GM12801 (cell line): ENCODE results near the gene ITIH2.

Source experiments
- CTCF ChIP-seq: IDR thresholded peaks from one replicate; pipeline ENCODE4 v1.5.1; 2011; ENCODE audit warnings: control low read depth; ENCODE audit not compliant: insufficient read length; ENCODE audit errors: extremely low read depth

ITIH2 gene, protein sequence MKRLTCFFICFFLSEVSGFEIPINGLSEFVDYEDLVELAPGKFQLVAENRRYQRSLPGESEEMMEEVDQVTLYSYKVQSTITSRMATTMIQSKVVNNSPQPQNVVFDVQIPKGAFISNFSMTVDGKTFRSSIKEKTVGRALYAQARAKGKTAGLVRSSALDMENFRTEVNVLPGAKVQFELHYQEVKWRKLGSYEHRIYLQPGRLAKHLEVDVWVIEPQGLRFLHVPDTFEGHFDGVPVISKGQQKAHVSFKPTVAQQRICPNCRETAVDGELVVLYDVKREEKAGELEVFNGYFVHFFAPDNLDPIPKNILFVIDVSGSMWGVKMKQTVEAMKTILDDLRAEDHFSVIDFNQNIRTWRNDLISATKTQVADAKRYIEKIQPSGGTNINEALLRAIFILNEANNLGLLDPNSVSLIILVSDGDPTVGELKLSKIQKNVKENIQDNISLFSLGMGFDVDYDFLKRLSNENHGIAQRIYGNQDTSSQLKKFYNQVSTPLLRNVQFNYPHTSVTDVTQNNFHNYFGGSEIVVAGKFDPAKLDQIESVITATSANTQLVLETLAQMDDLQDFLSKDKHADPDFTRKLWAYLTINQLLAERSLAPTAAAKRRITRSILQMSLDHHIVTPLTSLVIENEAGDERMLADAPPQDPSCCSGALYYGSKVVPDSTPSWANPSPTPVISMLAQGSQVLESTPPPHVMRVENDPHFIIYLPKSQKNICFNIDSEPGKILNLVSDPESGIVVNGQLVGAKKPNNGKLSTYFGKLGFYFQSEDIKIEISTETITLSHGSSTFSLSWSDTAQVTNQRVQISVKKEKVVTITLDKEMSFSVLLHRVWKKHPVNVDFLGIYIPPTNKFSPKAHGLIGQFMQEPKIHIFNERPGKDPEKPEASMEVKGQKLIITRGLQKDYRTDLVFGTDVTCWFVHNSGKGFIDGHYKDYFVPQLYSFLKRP

GRCh38 chr10:7703140-7703539, at the start of gene ITIH2:
Gene ITIH2 (plus strand): TSS chr10:7703316. CDS start chr10:7703435, 119 bp downstream.
- no peak for TF ChIP-seq CTCF

DNA sequence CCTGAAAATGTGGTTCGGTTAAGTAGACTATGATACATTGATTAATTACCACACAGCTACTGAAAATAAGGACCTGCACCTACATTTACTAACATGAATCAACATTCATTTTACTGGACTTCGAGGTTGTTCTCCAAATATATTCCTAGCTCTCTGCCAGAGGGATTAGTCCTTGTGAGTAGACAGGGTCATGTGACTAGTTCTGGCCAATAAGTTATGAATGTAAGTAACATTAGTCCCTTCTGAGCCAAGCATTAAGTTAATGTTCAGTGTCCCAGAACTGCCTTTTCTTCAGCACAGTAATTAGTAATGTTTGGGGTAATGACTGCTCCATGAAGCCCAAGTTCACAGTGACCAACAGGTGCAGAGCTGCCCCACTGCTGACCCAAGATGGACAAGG, 45.6 kb upstream of the ITIH2 start:
- TF ChIP-seq CTCF, result no peak

- no peak for TF ChIP-seq CTCF
Measured at GRCh38 chr10:7659560-7659959, 43.6 kb upstream of the ITIH2 start.

- TF ChIP-seq CTCF, result no peak
Measured at GRCh38 chr10:7662522-7662921, 40.6 kb upstream of the ITIH2 start.

DNA sequence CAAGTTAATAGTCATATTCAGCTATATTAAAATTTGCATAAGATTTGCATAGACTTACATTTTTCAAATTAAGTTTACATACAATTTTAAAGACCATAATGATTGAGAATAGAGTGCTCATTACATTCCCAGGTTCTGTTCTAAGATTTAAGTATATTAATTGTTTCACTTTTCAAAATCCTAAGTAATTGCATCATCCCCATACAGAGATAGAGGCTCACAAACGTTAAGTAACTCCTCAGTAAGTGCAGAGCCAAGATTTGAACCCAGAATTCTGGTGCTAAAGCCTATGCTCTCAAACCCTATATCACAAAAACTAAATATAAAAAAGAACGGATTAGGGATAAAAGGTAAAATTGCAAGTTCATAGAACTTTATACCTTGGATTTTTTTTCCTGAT, 38.4 kb upstream of the ITIH2 start:
- TF ChIP-seq CTCF, result no peak

DNA sequence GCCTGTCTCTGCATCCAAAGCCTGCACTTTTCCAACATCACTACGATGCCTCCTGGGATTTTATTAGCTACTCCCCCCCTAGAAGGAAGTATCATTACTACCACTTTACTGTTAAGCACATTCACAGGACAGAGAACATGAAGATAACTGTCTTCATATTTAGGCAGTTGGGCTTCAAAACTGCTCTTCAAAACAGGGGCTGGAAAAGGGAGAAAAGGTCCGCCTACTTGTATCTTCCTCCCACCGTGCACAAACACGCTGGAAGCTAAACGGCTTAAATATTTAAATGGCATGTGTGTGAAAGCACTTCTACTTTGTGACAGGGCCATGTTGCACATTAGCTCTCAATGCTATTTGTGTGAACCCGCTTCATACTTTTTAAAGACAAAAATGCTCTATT, 37.3 kb upstream of the ITIH2 start:
- no peak for TF ChIP-seq CTCF

DNA sequence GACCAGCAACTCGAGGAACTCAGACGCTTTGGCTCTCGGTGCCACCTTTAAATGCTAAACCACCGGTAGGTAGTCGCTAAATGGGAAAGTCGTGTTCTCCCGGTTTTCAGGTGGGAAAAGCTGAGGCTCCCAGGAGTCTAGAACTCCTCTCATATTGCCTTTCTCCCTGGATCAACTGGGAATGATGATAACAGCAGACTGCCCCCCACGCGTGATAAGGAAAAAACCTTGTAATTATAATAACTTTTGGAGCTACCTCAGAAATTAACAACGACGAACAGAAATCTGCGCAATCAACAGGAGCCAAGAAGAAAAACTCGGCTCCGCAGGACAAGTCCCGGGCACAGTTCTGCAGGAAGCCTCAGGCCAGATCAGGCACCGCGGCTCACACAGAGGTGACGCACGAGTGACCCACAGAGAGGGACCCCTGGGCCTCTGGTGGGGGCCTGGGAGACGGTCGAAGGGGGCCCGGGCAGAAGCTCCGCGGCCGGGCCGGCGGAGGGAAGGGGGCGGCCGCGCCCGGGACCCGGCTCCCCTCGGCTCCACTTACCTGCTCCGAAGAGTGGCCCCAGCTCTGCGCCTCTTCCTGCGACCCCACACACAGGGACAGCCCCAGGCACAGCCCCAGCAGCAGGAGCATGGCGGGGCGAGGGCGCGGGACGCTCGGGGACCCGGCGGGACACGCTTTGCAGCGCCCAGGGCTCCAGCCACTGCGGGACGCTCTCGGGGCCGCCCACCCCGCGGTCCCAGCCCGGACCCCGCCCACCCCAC, 36.7 kb upstream of the ITIH2 start, which contains the start of gene ITIH5:
Gene ITIH5 (minus strand): TSS at position 714 of the 771 bp plus-strand sequence. CDS start 74 bp downstream, at position 640.
- TF ChIP-seq CTCF, result no peak
